HCEC 1CT (cell line): ENCODE measurements around the gene RPN1.

Experiments used
- DNase-seq: peaks from one replicate; pipeline ENCODE4 v3.0.0-alpha.2; 2017

Gene RPN1

DNA sequence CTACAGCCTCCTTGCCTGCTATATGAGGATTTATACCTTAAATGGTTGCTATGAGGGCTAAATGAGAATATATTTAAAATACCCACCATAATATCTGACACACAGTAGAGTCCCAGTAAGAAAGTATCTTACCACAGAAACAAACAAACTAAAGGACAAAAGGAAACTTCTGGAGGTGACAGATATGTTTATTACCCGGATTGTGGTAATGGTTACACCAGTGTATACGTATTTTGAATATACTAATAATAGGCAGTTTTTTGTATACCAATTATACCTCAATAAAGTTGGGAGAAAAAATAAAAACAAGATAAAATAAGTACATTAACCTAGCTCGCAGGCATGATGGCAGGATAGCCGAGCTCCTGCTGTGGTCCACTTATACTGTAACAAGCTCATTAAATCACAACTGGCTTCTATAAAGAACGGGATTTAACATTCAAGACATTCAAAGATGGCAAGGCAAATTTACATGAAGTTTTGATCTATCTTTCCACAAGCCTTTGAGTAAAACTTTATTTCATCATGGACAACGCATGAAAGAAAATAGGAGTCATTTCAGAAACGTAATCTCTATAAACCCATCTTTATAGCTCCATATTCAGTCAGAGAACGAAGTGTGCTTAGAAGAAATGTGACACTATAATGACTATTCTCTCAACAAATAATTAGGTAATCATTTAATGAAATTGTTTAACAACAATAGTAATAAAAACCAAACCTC is 1.5 kb downstream of the RPN1 start:
- DNase-seq, result no peak

DNA sequence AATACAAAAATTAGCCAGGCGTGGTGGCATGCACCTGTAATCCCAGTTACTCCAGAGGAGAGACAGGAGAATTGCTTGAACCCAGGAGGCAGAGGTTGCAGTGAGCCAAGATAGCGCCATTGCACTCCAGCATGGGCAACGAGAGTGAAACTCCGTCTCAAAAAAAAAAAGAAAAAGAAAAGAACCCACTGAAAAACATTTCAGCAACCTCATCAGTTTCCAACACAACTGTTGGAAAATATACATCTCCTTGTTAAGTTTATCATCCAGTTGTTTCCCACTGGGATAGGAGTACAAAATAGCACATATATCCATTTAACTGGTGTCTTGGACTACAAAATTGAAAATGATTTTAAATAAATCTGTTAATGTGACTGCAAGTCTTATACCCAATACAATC is 2.2 kb downstream of the RPN1 start:
- no peak for DNase-seq

DNA sequence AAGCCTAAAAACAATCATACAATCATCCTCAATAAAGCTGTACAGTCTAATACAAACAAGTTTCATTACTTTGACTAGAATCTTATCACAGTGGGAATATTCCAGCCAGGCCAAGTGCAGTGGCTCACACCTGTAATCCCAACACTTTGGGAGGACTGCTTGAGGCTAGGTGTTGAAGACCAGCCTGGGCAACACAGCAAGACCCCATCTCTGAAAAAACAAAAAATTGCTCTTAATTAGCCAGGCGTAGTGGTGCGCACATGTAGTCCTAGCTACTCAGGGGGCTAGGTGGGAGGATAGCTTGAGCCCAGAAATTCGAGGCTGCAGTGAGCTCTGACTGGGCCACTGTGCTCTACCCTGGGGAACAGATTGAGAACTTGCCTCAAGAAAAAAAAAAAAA is 3.3 kb downstream of the RPN1 start:
- DNase-seq, result no peak

DNA sequence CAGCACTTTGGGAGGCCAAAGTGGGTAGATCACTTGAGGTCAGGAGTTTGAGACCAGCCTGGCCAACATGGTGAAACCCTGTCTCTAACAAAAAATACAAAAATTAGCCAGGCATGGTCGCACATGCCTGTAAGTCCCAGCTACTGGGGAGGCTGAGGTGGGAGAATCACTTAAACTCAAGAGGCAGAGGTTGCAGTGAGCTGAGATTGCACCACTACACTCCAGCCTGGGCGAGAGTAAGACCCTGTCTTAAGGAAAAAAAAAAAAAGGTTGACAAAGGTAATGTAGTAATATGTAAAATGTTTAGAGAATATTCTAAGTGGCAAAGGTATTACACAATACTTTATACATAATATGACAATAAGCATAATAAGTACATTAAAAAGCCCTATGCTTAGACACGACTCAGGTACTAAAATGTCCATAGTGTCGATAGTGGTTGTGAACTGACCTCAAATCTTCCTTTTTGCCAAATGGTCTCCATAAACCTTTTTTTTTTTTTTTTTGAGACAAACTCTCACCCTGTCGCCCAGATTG is 16.5 kb downstream of the RPN1 start:
- DNase-seq, result no peak

DNA sequence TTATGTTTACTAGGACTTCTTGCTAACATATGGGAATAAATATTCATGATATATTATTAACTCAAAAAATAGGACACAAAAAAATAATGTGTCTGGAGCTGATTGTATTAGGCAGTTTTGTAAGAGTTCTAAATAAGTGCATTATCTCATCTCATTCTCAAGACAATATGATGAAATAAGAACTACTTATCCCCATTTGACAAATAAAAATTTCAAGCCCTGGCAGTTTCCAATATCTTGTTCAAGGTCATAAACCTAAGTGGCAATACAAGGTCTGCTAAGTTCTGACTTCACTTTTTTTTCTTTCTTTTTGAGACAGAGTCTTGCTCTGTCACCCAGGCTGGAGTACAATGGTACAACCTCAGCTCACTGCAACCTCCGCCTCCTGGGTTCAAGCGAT is 18.3 kb downstream of the RPN1 start:
- DNase-seq, result no peak

DNA sequence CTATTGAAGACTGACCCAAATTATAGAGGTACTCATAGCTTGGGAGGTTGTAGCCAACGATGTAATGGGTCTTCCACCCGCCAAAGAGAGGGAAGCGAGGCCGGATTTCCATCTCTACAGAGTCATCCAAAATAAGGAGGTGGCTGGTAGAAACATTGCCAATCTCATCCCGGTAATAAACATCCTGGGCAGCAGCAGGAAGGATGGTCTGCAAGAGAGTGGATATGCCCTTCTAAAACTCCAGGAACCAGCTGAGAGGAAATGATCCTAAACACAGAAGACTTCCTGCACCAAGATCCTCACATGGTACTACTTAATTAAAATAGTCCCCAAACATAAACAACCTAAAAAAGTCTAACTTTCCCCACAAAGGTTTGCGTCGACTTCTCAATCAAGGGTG is 20.7 kb downstream of the RPN1 start:
- DNase-seq, result no peak

DNA sequence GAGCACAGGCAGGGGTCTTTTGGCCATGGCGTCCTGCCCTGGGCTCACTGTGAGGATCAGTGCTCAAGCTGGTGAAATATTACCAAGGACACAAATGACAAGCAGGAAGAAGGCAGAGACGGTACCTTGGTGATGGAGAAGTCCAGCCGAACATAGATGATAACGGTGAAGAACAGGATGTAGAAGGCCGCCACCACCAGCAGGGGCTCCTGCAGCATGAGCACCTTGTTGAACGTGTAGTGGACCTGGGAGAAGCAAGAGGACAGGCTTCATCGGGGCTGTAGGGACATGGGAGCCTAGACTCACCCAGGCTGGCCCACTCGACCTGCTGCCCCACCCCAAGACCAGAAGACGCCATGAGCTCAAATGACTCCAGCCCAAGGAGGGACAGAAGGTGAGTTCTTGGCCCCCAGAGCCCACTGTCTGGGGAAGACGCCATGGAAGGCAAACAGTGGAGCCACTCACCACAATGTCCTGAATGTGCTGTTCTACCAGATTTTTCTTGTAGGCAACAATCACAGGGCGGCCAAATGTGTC is 25.1 kb downstream of the RPN1 start:
- no peak for DNase-seq

DNA sequence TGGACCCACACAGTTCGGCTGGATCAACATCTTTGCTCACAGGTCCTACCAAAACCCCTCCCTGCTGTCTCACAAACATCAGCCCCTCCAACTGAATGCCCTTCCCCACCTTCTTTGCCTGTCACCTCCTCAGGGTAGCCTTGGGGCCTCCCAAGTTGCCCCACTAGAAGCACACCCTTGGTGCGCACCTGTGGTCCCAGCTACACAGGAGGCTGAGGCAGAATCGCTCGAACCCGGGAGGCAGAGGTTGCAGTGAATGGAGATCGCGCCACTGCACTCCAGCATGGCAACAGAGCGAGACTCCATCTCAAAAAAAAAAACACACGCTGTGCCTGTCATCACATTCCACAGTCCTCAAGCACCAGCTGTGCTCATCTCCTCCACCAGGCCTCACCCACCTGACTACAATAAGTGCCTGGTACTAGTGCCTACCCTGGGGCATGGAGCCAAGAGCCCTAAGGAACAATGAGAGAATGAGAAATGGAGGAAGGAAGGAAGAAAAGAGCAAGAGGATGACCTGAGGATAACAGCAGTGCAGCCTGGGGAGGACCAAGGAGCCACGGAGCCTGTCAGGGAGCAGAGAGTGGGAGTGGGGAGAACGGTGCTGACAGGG is 26.0 kb downstream of the RPN1 start:
- no peak for DNase-seq

DNA sequence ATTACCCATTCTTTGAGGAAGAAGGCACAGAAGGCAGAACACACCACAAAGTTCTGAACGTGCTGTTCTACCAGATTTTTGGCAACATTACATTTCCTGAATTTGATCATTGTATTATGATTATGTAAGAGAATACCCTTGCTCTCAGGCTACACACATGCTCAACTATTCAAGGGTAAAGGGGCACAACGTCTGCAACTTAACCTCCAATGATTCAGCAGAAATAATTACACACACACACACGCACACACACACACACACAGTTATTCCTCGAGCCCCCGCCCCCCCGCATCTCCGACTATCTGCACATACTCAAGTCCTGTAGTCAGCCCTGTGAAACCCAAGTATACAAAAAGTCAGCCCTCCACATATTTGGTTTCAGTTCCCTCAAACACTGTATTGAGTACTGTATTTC is 26.8 kb downstream of the RPN1 start:
- peak; percentile 89 for DNase-seq

DNA sequence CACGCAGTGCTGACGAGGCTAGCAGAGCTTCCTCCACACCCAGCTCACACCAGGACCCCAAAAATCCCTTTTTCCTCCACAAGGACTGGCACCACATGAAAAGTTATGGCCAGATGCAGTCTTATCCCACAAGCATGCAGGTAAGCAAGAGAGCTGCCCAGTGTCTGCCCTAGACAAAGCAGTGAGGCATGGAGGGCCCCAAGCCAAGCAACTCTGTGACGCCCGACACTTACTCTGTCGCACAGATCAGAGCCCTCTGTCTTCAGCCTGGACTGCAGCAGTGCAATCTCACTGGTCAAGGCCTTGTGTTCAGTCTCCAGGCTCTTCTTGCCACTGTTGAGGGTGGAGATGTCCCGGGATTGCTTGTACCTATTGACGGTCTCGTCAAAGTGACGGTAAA is 28.7 kb downstream of the RPN1 start:
- DNase-seq, result no peak

DNA sequence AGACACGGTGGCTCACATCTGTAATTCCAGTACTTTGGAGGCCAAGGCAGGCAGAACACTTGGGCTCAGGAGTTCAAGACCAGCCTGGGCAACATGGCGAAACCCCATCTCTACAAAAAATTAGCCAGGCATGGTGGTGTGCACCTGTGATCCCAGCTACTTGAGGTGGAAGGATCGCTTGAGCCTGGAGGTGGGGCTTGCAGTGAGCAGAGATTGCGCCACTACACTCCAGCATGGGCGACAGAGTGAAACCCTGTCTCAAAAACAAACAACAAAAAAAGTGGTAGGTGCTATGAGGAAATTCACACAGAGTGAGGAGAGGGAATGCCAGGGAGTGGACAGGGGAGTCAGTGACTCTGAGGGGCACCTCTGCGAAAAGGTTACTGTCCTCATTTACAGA is 29.4 kb downstream of the RPN1 start:
- DNase-seq, result no peak

DNA sequence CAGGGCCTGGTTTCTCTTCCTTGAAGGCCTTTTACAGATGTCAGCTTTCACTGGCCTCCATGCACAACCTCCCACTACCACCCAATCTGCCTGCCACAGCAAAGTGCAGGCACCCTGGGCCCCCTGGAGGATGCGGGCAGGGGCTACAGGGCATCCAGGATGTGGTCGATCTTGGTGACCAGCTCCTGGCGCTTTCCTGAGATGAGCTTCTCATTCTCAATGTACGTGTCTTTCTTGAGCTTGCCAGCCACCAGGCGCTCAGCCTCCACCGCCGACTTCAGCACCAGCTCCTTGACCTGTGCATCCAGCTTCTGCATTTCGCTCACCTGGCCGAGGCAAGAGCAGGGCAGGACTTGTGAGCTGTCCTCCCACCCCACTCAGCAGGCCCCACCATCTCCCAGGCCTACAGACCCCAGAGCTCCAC is 30.3 kb downstream of the RPN1 start:
- DNase-seq, result no peak

DNA sequence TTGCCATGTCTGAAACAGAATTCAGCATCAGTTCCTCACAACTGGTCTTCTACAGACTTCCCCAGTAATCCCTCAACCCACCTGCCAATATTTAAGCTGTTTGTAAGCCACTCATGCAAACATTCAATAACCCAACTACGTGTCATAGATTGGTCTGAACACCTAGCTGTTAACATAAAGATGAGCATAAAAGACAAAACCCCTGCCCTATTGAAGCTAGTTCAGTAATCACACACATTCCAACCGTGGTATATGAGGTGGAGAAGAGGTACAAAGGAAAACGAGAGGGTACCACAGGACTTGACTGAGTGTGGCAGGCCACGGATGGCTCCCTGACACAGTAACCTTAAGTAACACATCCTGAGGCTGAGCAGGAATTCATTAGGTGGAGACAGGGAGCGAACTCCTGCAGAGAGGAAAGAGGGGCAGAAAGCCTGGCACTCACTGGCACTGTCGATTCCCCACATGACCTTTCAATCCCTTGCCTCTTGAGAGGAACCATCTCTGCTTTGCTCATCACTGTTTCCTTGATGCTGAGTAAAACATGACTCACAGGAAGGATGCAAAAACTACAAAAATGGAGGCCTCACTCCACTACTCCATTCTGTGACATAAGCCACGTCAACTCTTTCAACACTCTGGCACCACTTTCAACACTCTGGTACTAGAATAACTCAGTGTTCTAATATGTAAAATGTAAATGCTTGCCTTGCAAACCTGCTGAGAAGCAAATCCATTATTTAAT is 31.3 kb downstream of the RPN1 start:
- peak; percentile 95 for DNase-seq

DNA sequence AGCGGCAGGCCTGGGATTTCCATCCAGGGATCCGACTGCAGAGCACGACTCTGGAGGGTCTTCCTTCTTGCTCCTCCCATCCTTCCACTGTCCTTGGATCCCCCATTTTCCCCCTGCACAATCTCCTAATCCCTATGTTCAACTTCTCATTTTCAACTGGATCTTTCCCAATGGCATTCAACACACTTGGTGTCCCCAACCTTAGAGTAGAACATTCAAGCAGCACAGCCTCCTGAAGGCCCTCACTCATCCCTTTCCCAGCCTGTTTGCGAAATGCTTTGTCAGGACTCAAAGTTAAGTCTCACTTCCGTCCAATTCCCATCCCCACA is 32.3 kb downstream of the RPN1 start:
- no peak for DNase-seq

DNA sequence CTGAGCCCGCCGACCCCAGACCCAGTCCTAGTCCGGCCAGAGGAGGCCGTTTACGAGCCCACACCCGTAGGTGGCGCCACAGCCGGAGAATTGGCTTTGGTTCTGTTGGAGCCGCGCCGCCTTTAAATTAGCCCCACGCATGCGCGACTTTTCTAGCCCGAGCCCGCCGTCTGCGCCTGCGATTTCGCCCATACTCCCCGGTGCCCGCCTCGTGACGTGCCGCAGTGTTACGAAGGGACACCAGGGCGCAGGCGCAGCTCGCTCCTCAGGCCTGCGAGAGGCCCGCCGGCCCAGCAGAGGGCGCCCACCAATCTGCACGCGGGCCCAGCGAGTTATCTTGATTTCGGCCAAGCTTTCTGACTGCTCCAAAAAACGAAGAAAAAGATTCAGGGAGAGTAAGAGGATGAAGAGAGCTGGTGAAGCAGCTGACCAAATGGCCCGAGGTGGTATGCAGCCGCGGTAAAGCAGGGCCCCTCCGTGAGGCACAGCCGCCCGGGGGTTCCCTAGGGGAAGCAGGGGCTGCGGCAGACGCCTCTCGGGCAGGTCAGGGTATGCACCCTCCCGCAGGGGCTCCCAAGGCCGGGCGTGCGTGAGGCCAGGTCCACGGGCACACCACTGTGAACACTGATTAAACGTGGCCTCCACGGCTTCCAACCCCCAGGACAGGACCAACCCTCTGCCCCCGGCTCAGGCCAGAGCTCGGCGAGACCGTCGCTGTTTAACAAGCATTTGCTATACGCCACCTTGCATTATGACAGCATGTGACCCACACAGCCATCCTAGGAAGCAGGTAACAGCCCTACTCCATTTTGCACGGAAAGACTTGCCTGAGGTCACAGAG is 32.8 kb downstream of the RPN1 start:
- peak; percentile 96 for DNase-seq

DNA sequence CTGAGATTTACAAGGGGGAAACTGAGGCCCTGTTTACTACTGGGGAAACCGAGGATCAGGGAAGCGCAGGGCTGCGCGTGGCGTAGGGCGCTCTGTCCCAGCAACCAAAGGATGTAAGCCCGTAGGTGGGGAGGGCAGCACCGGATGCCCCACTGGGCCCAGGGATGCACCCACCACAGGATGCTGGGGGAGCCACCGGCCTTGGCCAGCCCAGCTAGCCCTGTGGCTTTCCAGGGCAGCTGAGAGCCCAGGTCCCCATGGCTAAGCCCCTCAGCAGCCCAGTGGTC is 33.4 kb downstream of the RPN1 start:
- DNase-seq, result no peak

DNA sequence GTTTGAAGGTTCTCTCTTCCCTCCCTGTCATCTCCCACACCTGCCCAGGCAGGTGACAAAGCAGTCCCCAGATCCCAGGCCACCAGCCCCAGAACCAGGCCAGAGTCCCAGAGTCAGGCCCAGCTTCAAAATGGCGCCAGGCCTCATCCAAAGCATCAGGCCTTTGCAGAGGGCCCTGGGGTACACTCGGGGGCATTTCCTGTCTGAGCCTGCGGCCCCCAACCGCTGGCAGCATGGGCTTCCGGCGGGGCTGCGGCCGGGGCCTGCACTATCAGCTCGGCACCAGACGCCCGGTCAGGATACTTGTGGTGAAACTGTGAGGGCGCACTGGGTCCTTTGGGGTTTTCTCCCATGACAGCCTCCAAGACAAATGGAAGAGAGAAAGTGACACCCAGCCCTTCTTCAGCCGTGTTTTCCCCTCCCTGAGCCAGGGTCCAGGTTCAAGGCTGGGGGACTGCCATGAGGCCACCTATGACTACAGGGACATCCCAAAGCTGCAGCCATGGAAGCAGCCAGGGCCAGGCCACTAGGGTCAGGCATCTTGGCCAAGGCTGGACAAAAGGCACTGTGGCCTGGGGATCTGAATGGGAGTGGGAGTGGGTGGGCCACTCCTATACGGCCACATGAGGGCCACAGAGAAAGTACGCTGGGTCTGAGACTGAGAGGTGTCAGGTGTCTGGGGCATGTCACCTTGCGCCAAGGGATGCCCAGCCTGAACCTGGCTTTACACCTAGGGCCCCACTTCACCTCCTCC is 33.9 kb downstream of the RPN1 start:
- no peak for DNase-seq

DNA sequence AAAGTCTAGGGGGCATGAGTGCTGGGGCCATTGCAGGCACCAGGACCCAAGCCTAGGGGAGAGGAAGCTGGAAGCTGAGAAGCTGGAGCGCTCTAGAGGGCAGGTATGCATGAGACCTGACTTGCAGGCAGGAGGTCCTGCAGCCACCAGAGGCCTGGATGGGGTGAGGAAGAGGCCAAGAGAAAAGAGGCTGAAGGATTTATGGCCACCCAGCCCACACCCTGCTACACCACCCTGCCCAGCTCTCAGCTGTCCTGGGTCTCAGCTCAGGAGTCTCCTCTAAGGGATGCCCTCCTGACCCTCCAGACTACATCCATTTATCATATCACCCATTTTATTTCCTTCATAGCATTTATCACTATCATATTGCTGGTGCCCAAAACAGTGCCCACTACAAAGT is 36.5 kb downstream of the RPN1 start:
- no peak for DNase-seq

DNA sequence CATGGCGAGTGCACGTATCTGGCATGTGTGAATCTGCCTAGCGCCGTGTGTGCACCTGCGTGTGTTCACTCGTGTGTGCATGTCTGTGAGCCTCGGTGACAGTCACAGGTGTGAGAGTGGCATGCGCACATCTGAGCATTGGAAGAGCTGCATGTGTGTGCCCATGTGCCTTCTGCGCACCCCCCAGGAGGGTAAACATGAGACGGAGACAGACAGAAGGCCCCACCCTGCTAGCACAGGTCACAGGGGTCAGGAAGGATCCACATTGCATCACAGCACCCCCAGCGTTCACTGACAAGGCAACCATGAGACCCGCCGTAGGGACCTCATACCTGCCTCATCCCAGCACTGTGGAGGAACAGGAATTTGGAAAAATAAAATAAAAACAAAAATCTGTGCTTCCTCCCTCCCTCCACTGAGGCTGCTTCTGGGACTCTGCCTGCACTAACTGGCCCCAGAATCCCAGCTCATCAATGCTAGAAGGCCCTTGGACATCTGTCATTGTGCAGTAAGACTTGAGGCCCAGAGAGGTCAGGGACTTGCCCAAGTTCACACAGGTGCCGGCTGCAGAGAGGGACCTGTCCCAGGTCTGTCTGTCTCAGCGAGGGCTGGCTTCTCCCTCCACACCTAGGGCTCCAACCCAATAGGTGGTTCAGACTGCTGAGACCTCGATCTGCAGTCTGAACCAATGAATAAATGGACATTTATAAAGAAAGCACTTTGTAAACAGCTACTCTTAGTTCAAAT is 37.4 kb downstream of the RPN1 start:
- DNase-seq, result no peak

DNA sequence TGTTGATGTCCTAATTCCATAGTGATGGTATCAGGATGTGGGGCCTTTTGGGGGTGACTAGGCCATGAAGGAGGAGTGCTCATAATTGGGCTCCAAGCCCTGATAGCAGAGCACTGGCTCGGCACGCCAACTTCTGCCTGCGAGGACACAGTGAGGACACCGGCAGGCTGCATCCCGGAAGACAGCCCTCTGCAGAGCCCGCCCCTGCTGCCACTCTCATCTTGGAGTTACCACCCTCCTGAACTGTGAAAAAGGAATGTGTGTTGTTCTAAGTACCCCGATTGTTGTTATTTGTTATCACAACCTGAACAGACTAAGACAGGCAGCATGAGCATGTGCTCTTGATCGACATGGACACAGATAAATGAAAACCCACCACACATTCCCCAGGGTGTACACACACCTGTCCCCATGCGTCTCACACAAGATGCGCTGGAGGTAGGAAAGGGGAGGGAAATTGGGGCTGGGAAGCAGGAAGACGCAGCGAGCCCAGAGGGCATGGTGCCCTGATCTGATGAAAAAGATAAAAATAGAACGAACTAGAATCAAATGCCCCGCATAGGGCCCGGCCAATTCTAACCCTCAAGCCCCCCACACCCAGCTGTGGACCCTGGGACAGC is 40.1 kb downstream of the RPN1 start:
- DNase-seq, result no peak

DNA sequence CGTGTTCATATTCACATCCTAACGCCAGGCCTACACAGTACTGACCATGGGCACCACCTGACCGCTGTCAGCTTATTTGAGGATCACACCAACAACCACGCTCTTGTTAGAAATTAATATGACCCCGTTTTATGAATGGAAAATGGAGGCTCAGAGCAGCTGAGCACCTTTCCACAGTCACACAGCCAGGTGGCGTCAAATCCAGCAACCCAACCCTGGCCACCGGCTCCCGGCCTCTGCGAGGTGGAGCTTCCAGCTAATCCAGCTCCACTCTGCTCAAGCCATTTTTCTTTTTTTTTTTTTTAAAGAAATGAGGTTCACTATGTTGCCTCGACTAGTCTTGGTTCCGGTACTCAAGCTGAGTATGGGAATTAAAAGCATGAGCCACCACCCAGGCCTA is 41.3 kb downstream of the RPN1 start:
- no peak for DNase-seq
